SK-N-MC (cell line): ENCODE measurements around the gene BRI3.

Experiments used
- DNase-seq: peaks from one replicate; pipeline ENCODE4 v3.0.0-alpha.2; 2011; ENCODE audit warnings: low read depth, low spot score
- H3K27ac ChIP-seq: fragments of 200-600 bp; sonication (generic); 2 replicates; pipeline ENCODE4 v1.5.1; 2016; ENCODE audit warnings: mixed run types
- H3K36me3 ChIP-seq: fragments of 200-600 bp; sonication (generic); 2 replicates; pipeline ENCODE4 v1.6.1; 2017; ENCODE audit warnings: antibody characterized with exemption, low read length, mixed read lengths; ENCODE audit not compliant: insufficient read depth
- H3K4me3 ChIP-seq: fragments of 200-600 bp; sonication (generic); 2 replicates; pipeline ENCODE4 v1.5.1; 2016
- H3K9ac ChIP-seq: fragments of 200-600 bp; sonication (generic); 2 replicates; pipeline ENCODE4 v1.8.0; 2017; ENCODE audit warnings: mixed run types, mixed read lengths; ENCODE audit not compliant: insufficient read length
- H3K9me3 ChIP-seq: fragments of 200-600 bp; sonication (generic); 2 replicates; pipeline ENCODE4 v1.6.1; 2017; ENCODE audit warnings: low read depth, mild to moderate bottlenecking, antibody characterized with exemption, low read length, moderate library complexity, mixed read lengths
- EZH2 ChIP-seq: fragments of 200-600 bp; sonication (generic); IDR thresholded peaks from one replicate; pipeline ENCODE4 v1.6.1; 2017; ENCODE audit warnings: antibody characterized with exemption
- FOXP2 ChIP-seq: optimal IDR thresholded peaks from 2 replicates; pipeline ENCODE3; 2011; ENCODE audit warnings: mild to moderate bottlenecking, moderate library complexity; ENCODE audit not compliant: insufficient read depth; ENCODE audit errors: extremely low read length, control extremely low read depth
- POLR2AphosphoS5 ChIP-seq: IDR thresholded peaks from 2 replicates; pipeline ENCODE4 v1.6.1; 2012; ENCODE audit warnings: mild to moderate bottlenecking, low read depth, low read length, borderline replicate concordance

BRI3 gene

GRCh38 chr7:98266840-98267239 lies 14.6 kb upstream of the BRI3 start:
- Histone ChIP-seq H3K9me3 (no peaks in the 10 kb centered on the region), H3K27ac (no peak overlapping the region), H3K36me3 (no peaks in the 10 kb centered on the region), H3K9ac (no peak overlapping the region), H3K4me3 (no peak overlapping the region)
- TF ChIP-seq EZH2 (no peak), FOXP2 (no peak), POLR2AphosphoS5 (no peak)
- no peak for DNase-seq

GRCh38 chr7:98267303-98267702 lies 14.2 kb upstream of the BRI3 start:
- Histone ChIP-seq H3K9me3 (no peaks in the 10 kb centered on the region), H3K27ac (no peak overlapping the region), H3K9ac (no peak overlapping the region), H3K36me3 (no peaks in the 10 kb centered on the region), H3K4me3 (no peak overlapping the region)
- TF ChIP-seq FOXP2 = no peak
- no peak for DNase-seq

- no peaks in the 10 kb centered on the region for H3K36me3 ChIP-seq
- DNase-seq = no peak
- H3K4me3 ChIP-seq = no peak overlapping the region
- no peak for TF ChIP-seq FOXP2
- no peak for TF ChIP-seq EZH2
- no peak for TF ChIP-seq POLR2AphosphoS5
- H3K9ac ChIP-seq = no peak overlapping the region
- peak overlapping the region; percentile 89 for H3K27ac ChIP-seq
- no peaks in the 10 kb centered on the region for H3K9me3 ChIP-seq
These were observed 5.2 kb upstream of the BRI3 start for GRCh38 chr7:98276241-98276761.

- H3K9me3 ChIP-seq = no peaks in the 10 kb centered on the region
- no peak overlapping the region for H3K4me3 ChIP-seq
- TF ChIP-seq FOXP2 (no peak), EZH2 (no peak), POLR2AphosphoS5 (no peak)
- H3K27ac ChIP-seq = no peak overlapping the region
- H3K9ac ChIP-seq = no peak overlapping the region
- no peak for DNase-seq
- H3K36me3 ChIP-seq = peaks cover 4% of the 10 kb centered on the region; the same call in 1 of the 2 replicates
These were observed 3.1 kb upstream of the BRI3 start for GRCh38 chr7:98278408-98278807.

- Histone ChIP-seq H3K36me3 (peaks cover 5% of the 10 kb centered on the region; the same call in 1 of the 2 replicates), H3K4me3 (no peak overlapping the region), H3K9ac (no peak overlapping the region), H3K27ac (no peak overlapping the region), H3K9me3 (no peaks in the 10 kb centered on the region)
- TF ChIP-seq FOXP2 = no peak
- no peak for TF ChIP-seq EZH2
- no peak for TF ChIP-seq POLR2AphosphoS5
- DNase-seq = no peak
These were observed 2.5 kb upstream of the BRI3 start for GRCh38 chr7:98278936-98279335.

GRCh38 chr7:98280296-98280695 lies 1.2 kb upstream of the BRI3 start:
- Histone ChIP-seq H3K9ac (no peak overlapping the region), H3K27ac (no peak overlapping the region), H3K9me3 (no peaks in the 10 kb centered on the region), H3K4me3 (no peak overlapping the region), H3K36me3 (peaks cover 15% of the 10 kb centered on the region; the same call in 1 of the 2 replicates)
- no peak for DNase-seq
- TF ChIP-seq POLR2AphosphoS5 = no peak

GRCh38 chr7:98281757-98282606 lies 496 bp downstream of the BRI3 start:
- no peak for TF ChIP-seq EZH2
- no peak for TF ChIP-seq FOXP2
- TF ChIP-seq POLR2AphosphoS5 = no peak
- DNase-seq = no peak
- Histone ChIP-seq H3K9me3 (no peaks in the 10 kb centered on the region), H3K27ac (no peak overlapping the region), H3K36me3 (peaks cover 15% of the 10 kb centered on the region; the same call in 1 of the 2 replicates), H3K4me3 (peak overlapping the region; percentile 88), H3K9ac (peak overlapping the region; percentile 88)

GRCh38 chr7:98282703-98283102 lies 1.2 kb downstream of the BRI3 start:
- H3K36me3 ChIP-seq = peaks cover 15% of the 10 kb centered on the region; the same call in 1 of the 2 replicates
- TF ChIP-seq FOXP2 (no peak), POLR2AphosphoS5 (no peak), EZH2 (no peak)
- no peak for DNase-seq
- H3K9me3 ChIP-seq = no peaks in the 10 kb centered on the region
- peak overlapping the region; percentile 88 for H3K4me3 ChIP-seq
- peak overlapping the region; percentile 88 for H3K9ac ChIP-seq
- H3K27ac ChIP-seq = no peak overlapping the region
